PC-9 (cell line): ENCODE measurements around the gene HIPK4. TPM values are rescaled to one million over a fixed set of nuclear protein-coding genes. Genes with fewer than 3 reads are reported as not detected.

Source experiments
- BruUV-seq: library from RNA; stranded (reverse); fragments of 400-500 nt; replicated peaks from 2 replicates; lab custom pipeline; 2021; lab: Mats Ljungman, UMichigan
- CTCF ChIA-PET: fragments of 300-600 bp; sonication (Branson Sonifier 250); formaldehyde crosslinking; loops from one replicate; lab custom pipeline; 2022; ENCODE audit warnings: antibody characterized with exemption; lab: Charles Lee
- POLR2A ChIA-PET: fragments of 300-600 bp; sonication (Branson Sonifier 250); formaldehyde crosslinking; loops from one replicate; lab custom pipeline; 2022; ENCODE audit warnings: antibody characterized with exemption; ENCODE audit not compliant: unreplicated experiment; lab: Charles Lee
- DNase-seq, 2 experiments: peaks; one replicate each; pipeline versions ENCODE4 v3.0.0 to v3.0.0-alpha.2; 2015 to 2022; ENCODE audit warnings: mixed read lengths in 1 of 2
- H2AFZ ChIP-seq: fragments of 200-600 bp; sonication (generic); 2 replicates; pipeline ENCODE4 v1.8.1; 2017; ENCODE audit warnings: antibody characterized with exemption
- H3F3A ChIP-seq: fragments of 200-600 bp; sonication (generic); 2 replicates; pipeline ENCODE4 v1.8.1; 2017; ENCODE audit warnings: antibody characterized with exemption, mild to moderate bottlenecking, low read depth; ENCODE audit not compliant: insufficient read depth
- H3K27ac ChIP-seq: fragments of 200-600 bp; sonication (generic); 2 replicates; pipeline ENCODE4 v1.6.1; 2016; ENCODE audit warnings: mixed run types
- H3K27me3 ChIP-seq: fragments of 200-600 bp; sonication (generic); 2 replicates; pipeline ENCODE4 v1.6.1; 2016; ENCODE audit warnings: low read depth, mixed run types; ENCODE audit not compliant: insufficient read depth
- H3K36me3 ChIP-seq: fragments of 200-600 bp; sonication (generic); 2 replicates; pipeline ENCODE4 v1.6.1; 2016; ENCODE audit warnings: low read depth, mixed run types
- H3K4me1 ChIP-seq: fragments of 200-600 bp; sonication (generic); replicated peaks from 2 replicates; pipeline ENCODE4 v1.6.1; 2016; ENCODE audit warnings: mixed run types; ENCODE audit not compliant: insufficient read depth
- H3K4me2 ChIP-seq: fragments of 200-600 bp; sonication (generic); 2 replicates; pipeline ENCODE4 v1.6.1; 2017; ENCODE audit warnings: mixed run types
- H3K4me3 ChIP-seq: fragments of 200-600 bp; sonication (generic); 2 replicates; pipeline ENCODE4 v1.6.1; 2016; ENCODE audit warnings: mixed run types
- H3K79me2 ChIP-seq: fragments of 200-600 bp; sonication (generic); 2 replicates; pipeline ENCODE4 v1.6.1; 2017; ENCODE audit warnings: low read depth, mixed run types
- H3K9me2 ChIP-seq: fragments of 200-600 bp; sonication (generic); 2 replicates; pipeline ENCODE4 v1.8.1; 2017; ENCODE audit warnings: mild to moderate bottlenecking; ENCODE audit not compliant: insufficient read depth
- H3K9me3 ChIP-seq: fragments of 200-600 bp; sonication (generic); 2 replicates; pipeline ENCODE4 v1.8.1; 2016; ENCODE audit warnings: low read depth; ENCODE audit not compliant: insufficient read depth
- H4K20me1 ChIP-seq: fragments of 200-600 bp; sonication (generic); 2 replicates; pipeline ENCODE4 v1.8.1; 2017; ENCODE audit not compliant: insufficient read depth
- CTCF ChIP-seq: fragments of 200-600 bp; sonication (generic); conservative IDR thresholded peaks from 2 replicates; pipeline ENCODE4 v1.6.1; 2017; ENCODE audit warnings: mixed run types, antibody characterized with exemption, mild to moderate bottlenecking, moderate library complexity
- EZH2 ChIP-seq: fragments of 200-600 bp; sonication (generic); IDR thresholded peaks from 2 replicates; pipeline ENCODE4 v1.8.0; 2017; ENCODE audit warnings: antibody characterized with exemption, low read depth
- intact Hi-C: fragments of 100-400 bp; cut with micrococcal nuclease; formaldehyde crosslinking; loops from one replicate; pipeline ENCODE4 v1.10.0; 2022; ENCODE audit not compliant: unreplicated experiment
- total RNA-seq: library from RNA; stranded (reverse); gene quantifications from 2 replicates; pipeline ENCODE4 v1.2.3, GENCODE V29; 2021

The HIPK4 gene
- total RNA-seq, 1 experiment from 2014 or later = 0.37 TPM

GRCh38 chr19:40420766-40421765, 31.1 kb upstream of the HIPK4 start:
- Histone ChIP-seq H3F3A (peaks cover 13% of the 10 kb centered on the region), H3K4me2 (peak overlapping the region; percentile 98), H3K36me3 (no peaks in the 10 kb centered on the region), H2AFZ (peak overlapping the region; percentile 84), H3K79me2 (peaks cover 28% of the 10 kb centered on the region), H3K9me2 (no peaks in the 10 kb centered on the region), H3K4me3 (peak overlapping the region; percentile 70), H3K9me3 (no peaks in the 10 kb centered on the region), H3K27me3 (no peaks in the 10 kb centered on the region), H4K20me1 (no peaks in the 10 kb centered on the region), H3K27ac (peak overlapping the region; percentile 89), H3K4me1 (peaks cover 12% of the 10 kb centered on the region)
- TF ChIP-seq EZH2 = no peak
- TF ChIP-seq CTCF = peak; percentile 95
- CTCF ChIA-PET = interaction anchor here (0.6 to 1.4 kb wide), 13 partner anchors 8 to 296 kb away, joined by 3 to 12 read pairs (median 4); partner anchors contain the start of genes BLVRB and ITPKC
- peak; percentile 79 to 97 for DNase-seq
- POLR2A ChIA-PET = interaction anchor here (0.6 to 1.5 kb wide), 11 partner anchors 12 to 859 kb away, joined by 3 to 19 read pairs (median 5); no protein-coding TSS in a partner anchor
- no TSS peak for BruUV-seq
- intact Hi-C loops = loop anchor here (1.0 to 10.0 kb wide), 4 partner anchors 12 to 104 kb away; partner anchors contain the start of genes BLVRB and SERTAD3

- CTCF ChIA-PET = interaction anchor here (0.6 to 1.0 kb wide), 13 partner anchors 8 to 297 kb away, joined by 3 to 12 read pairs (median 4); partner anchors contain the start of genes BLVRB and ITPKC
- POLR2A ChIA-PET = interaction anchor here (0.6 to 1.5 kb wide), 9 partner anchors 13 to 228 kb away, joined by 3 to 19 read pairs (median 5); no protein-coding TSS in a partner anchor
- TF ChIP-seq CTCF (no peak), EZH2 (no peak)
- peaks cover 12% of the 10 kb centered on the region for H3K4me1 ChIP-seq
- peaks cover 28% of the 10 kb centered on the region for H3K79me2 ChIP-seq
- H3K9me3 ChIP-seq = no peaks in the 10 kb centered on the region
- peak overlapping the region; percentile 70 for H3K4me3 ChIP-seq
- no peaks in the 10 kb centered on the region for H4K20me1 ChIP-seq
- intact Hi-C loops = loop anchor here (2.0 to 10.0 kb wide), 2 partner anchors 44 to 104 kb away; partner anchors contain the start of gene BLVRB
- no peak for DNase-seq
- H2AFZ ChIP-seq = peak overlapping the region; percentile 84
- peak overlapping the region; percentile 98 for H3K4me2 ChIP-seq
- H3K36me3 ChIP-seq = no peaks in the 10 kb centered on the region
- H3K27ac ChIP-seq = no peak overlapping the region
- H3F3A ChIP-seq = peaks cover 18% of the 10 kb centered on the region
- no TSS peak for BruUV-seq
- H3K9me2 ChIP-seq = no peaks in the 10 kb centered on the region
- no peaks in the 10 kb centered on the region for H3K27me3 ChIP-seq
These were observed 30.4 kb upstream of the HIPK4 start for GRCh38 chr19:40420451-40420765.

- H3K4me1 ChIP-seq = peaks cover 12% of the 10 kb centered on the region
- H3K27ac ChIP-seq = no peak overlapping the region
- H3K9me2 ChIP-seq = no peaks in the 10 kb centered on the region
- H2AFZ ChIP-seq = no peak overlapping the region
- H3K4me2 ChIP-seq = no peak overlapping the region
- H3K4me3 ChIP-seq = no peak overlapping the region
- no peaks in the 10 kb centered on the region for H3K27me3 ChIP-seq
- intact Hi-C loops = loop anchor here (2.0 to 10.0 kb wide), 2 partner anchors 45 to 105 kb away; partner anchors contain the start of gene BLVRB
- no TSS peak for BruUV-seq
- DNase-seq = no peak
- H3K36me3 ChIP-seq = no peaks in the 10 kb centered on the region
- peaks cover 18% of the 10 kb centered on the region for H3F3A ChIP-seq
- ChIA-PET CTCF (interaction anchor here (0.6 to 1.0 kb wide), 4 partner anchors 15 to 281 kb away, joined by 3 to 12 read pairs (median 6); no protein-coding TSS in a partner anchor), POLR2A (interaction anchor here (1.0 kb wide), 1 partner anchor 45 kb away, joined by 6 read pairs; no protein-coding TSS in a partner anchor)
- H3K79me2 ChIP-seq = peaks cover 25% of the 10 kb centered on the region
- no peaks in the 10 kb centered on the region for H4K20me1 ChIP-seq
- no peak for TF ChIP-seq CTCF
- no peak for TF ChIP-seq EZH2
- H3K9me3 ChIP-seq = no peaks in the 10 kb centered on the region
These were observed 29.8 kb upstream of the HIPK4 start for GRCh38 chr19:40419780-40420179.
